ENCODE results near the gene LGI1.

The LGI1 gene

GRCh38 chr10:93755443-93756116 is 2.2 kb upstream of the LGI1 start:
- in situ Hi-C loops (cut with HindIII; ENCODE audit: low pct_ligation_motif_present, low sequenced_read_pairs): no loop called here
- Histone ChIP-seq H3K27me3 (replicated peaks) (no peaks in the 10 kb centered on the region), H3K4me3 (ENCODE audit: low read depth, low read length) (no peak overlapping the region), H3K27ac (no peak overlapping the region), H3K36me3 (replicated peaks) (no peaks in the 10 kb centered on the region)
- no peak for TF ChIP-seq CTCF (IDR thresholded peaks at IDR 0.05; ENCODE audit: low read depth, low read length, missing control alignments)
- no peak for DNase-seq

GRCh38 chr10:93756118-93756517 is 1.6 kb upstream of the LGI1 start:
- Histone ChIP-seq H3K27ac (no peak overlapping the region), H3K36me3 (replicated peaks) (no peaks in the 10 kb centered on the region), H3K4me3 (ENCODE audit: low read depth, low read length) (no peak overlapping the region), H3K27me3 (replicated peaks) (no peaks in the 10 kb centered on the region)
- TF ChIP-seq CTCF (IDR thresholded peaks at IDR 0.05; ENCODE audit: low read depth, low read length, missing control alignments): no peak
- DNase-seq: no peak
- in situ Hi-C loops (cut with HindIII; ENCODE audit: low pct_ligation_motif_present, low sequenced_read_pairs): no loop called here

- no peak for DNase-seq
- TF ChIP-seq CTCF (IDR thresholded peaks at IDR 0.05; ENCODE audit: low read depth, low read length, missing control alignments): peak; percentile 46
- in situ Hi-C loops (cut with HindIII; ENCODE audit: low pct_ligation_motif_present, low sequenced_read_pairs): no loop called here
- Histone ChIP-seq H3K4me3 (ENCODE audit: low read depth, low read length) (no peak overlapping the region), H3K27ac (no peak overlapping the region), H3K27me3 (replicated peaks) (no peaks in the 10 kb centered on the region), H3K36me3 (replicated peaks) (no peaks in the 10 kb centered on the region)
Observed at GRCh38 chr10:93757136-93757535, 600 bp upstream of the LGI1 start.

- H3K27me3 ChIP-seq (replicated peaks): no peaks in the 10 kb centered on the region
- DNase-seq: no peak
- H3K36me3 ChIP-seq (replicated peaks): no peaks in the 10 kb centered on the region
- H3K27ac ChIP-seq: no peak overlapping the region
- H3K4me3 ChIP-seq (ENCODE audit: low read depth, low read length): no peak overlapping the region
- in situ Hi-C loops (cut with HindIII; ENCODE audit: low pct_ligation_motif_present, low sequenced_read_pairs): no loop called here
- TF ChIP-seq CTCF (IDR thresholded peaks at IDR 0.05; ENCODE audit: low read depth, low read length, missing control alignments): no peak
Observed at GRCh38 chr10:93758508-93758885, 761 bp downstream of the LGI1 start.

- Histone ChIP-seq H3K4me3 (ENCODE audit: low read depth, low read length) (no peak overlapping the region), H3K27me3 (replicated peaks) (no peaks in the 10 kb centered on the region), H3K27ac (no peak overlapping the region), H3K36me3 (replicated peaks) (no peaks in the 10 kb centered on the region)
- in situ Hi-C loops (cut with HindIII; ENCODE audit: low pct_ligation_motif_present, low sequenced_read_pairs): no loop called here
- no peak for TF ChIP-seq CTCF (IDR thresholded peaks at IDR 0.05; ENCODE audit: low read depth, low read length, missing control alignments)
- no peak for DNase-seq
Observed at GRCh38 chr10:93758891-93759410, 1.2 kb downstream of the LGI1 start.

GRCh38 chr10:93760490-93760889 is 2.8 kb downstream of the LGI1 start:
- in situ Hi-C loops (cut with HindIII; ENCODE audit: low pct_ligation_motif_present, low sequenced_read_pairs): no loop called here
- H3K27me3 ChIP-seq (replicated peaks): no peaks in the 10 kb centered on the region
- no peak for TF ChIP-seq CTCF (IDR thresholded peaks at IDR 0.05; ENCODE audit: low read depth, low read length, missing control alignments)

More at GRCh38 chr10:93760490-93760889, 2.8 kb downstream of the LGI1 start:
- no peak overlapping the region for H3K27ac ChIP-seq
- no peak for DNase-seq
- no peak overlapping the region for H3K4me3 ChIP-seq (ENCODE audit: low read depth, low read length)
- no peaks in the 10 kb centered on the region for H3K36me3 ChIP-seq (replicated peaks)
